ENCODE data around the gene AAK1. TPM values are rescaled to one million over a fixed set of nuclear protein-coding genes. Genes with fewer than 3 reads are reported as not detected.

The AAK1 gene
- total and polyA plus RNA-seq, 2 donors (not counting 3 experiments of a cell fraction or from before 2014, with no cell fraction given): 31.0 to 127 TPM

GRCh38 chr2:69641887-69642708 lies 1.4 kb downstream of the AAK1 start:
- H3K4me2 ChIP-seq (ENCODE audit: insufficient read depth, low read length): peak overlapping the region; percentile 97
- no peak overlapping the region for H2AFZ ChIP-seq (ENCODE audit: low read depth, low read length)
- ChIA-PET CTCF (interaction anchor here (0.9 to 2.3 kb wide), 4 partner anchors 19 to 83 kb away, joined by 3 to 6 read pairs (median 4); no protein-coding TSS in a partner anchor), POLR2A (interaction anchor here (0.6 kb wide), 1 partner anchor 16 kb away, joined by 8 read pairs; no protein-coding TSS in a partner anchor)
- peaks cover 63% of the 10 kb centered on the region for H3K79me2 ChIP-seq (ENCODE audit: control insufficient read depth, insufficient read depth, low read length)
- no TSS peak for BruUV-seq (replicated peaks)
- peak overlapping the region; percentile 88 for H3K27ac ChIP-seq (ENCODE audit: insufficient read depth, low read depth, low read length)
- H3K9me3 ChIP-seq (replicated peaks; ENCODE audit: control insufficient read depth, insufficient read depth, low read length): no peaks in the 10 kb centered on the region
- H3K9me1 ChIP-seq (replicated peaks; ENCODE audit: control insufficient read depth, extremely low read depth, insufficient read depth, low read length): no peaks in the 10 kb centered on the region
- H4K20me1 ChIP-seq (replicated peaks; ENCODE audit: control insufficient read depth, extremely low read depth, insufficient read depth, low read length): peaks cover 2% of the 10 kb centered on the region
- TF ChIP-seq, protein P1, sequence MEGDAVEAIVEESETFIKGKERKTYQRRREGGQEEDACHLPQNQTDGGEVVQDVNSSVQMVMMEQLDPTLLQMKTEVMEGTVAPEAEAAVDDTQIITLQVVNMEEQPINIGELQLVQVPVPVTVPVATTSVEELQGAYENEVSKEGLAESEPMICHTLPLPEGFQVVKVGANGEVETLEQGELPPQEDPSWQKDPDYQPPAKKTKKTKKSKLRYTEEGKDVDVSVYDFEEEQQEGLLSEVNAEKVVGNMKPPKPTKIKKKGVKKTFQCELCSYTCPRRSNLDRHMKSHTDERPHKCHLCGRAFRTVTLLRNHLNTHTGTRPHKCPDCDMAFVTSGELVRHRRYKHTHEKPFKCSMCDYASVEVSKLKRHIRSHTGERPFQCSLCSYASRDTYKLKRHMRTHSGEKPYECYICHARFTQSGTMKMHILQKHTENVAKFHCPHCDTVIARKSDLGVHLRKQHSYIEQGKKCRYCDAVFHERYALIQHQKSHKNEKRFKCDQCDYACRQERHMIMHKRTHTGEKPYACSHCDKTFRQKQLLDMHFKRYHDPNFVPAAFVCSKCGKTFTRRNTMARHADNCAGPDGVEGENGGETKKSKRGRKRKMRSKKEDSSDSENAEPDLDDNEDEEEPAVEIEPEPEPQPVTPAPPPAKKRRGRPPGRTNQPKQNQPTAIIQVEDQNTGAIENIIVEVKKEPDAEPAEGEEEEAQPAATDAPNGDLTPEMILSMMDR (IDR thresholded peaks at IDR 0.05; ENCODE audit: extremely low read depth in 1 of 2, insufficient read depth in 1 of 2, low read depth in 1 of 2, low read length in 2 of 2): no peak
- no peak for TF ChIP-seq POLR2AphosphoS5 (IDR thresholded peaks at IDR 0.05; ENCODE audit: insufficient read depth, low read depth, low read length)
- TF ChIP-seq GATA2 (IDR thresholded peaks at IDR 0.05; ENCODE audit: insufficient read depth, insufficient read length, low read depth, low read length): no peak
- DNase-seq (ENCODE audit: low read depth, low spot score) (peak; percentile 23), FAIRE-seq (no peak)
- H3K4me3 ChIP-seq (replicated peaks in 1 of 3; ENCODE audit: insufficient read depth in 1 of 3, low read depth in 1 of 3, low read length in 3 of 3): peak overlapping the region; percentile 86 to 97 (median 89)
- intact Hi-C loops (cut with micrococcal nuclease) (loop anchor here (1.0 to 2.0 kb wide), 2 partner anchors 27 to 41 kb away; no protein-coding TSS in a partner anchor), dilution Hi-C loops (cut with MboI; ENCODE audit: extremely low pct_ligation_motif_present, low sequenced_read_pairs) (no loop called here)
- peaks cover 2 to 5% of the 10 kb centered on the region in 2 experiments for H3K36me3 ChIP-seq (ENCODE audit: control insufficient read depth in 2 of 2, extremely low read depth in 1 of 2, insufficient read depth in 2 of 2, low read length in 2 of 2)
- H3K27me3 ChIP-seq (ENCODE audit: control insufficient read depth in 2 of 2, insufficient read depth in 2 of 2, low read length in 2 of 2): no peaks in the 10 kb centered on the region
- H3K4me1 ChIP-seq (ENCODE audit: control insufficient read depth, extremely low read depth, insufficient read depth, low read length): peaks cover 35% of the 10 kb centered on the region
- H3K9ac ChIP-seq (replicated peaks; ENCODE audit: extremely low read depth, insufficient read depth, low read length): peak overlapping the region; percentile 93

Data from endothelial cell of umbilical vein (primary cell).